Esophagus squamous epithelium (tissue), 4 donors: ENCODE measurements around the gene KRT77.

Experiments
- CTCF ChIP-seq, 6 experiments: fragments of 450-650 bp in 4 of 6; fragments of 200-600 bp in 2 of 6; sonication (generic) in 2 of 6; IDR thresholded peaks; one replicate each; pipeline ENCODE4 v1.5.1; 2016 to 2019; ENCODE audit warnings: antibody characterized with exemption in 6 of 6, mild to moderate bottlenecking in 4 of 6, moderate library complexity in 4 of 6
- POLR2A ChIP-seq, 4 donors: fragments of 450-650 bp; IDR thresholded peaks; one replicate each; pipeline ENCODE4 v1.6.1; 2017; ENCODE audit warnings: antibody characterized with exemption in 4 of 4, mild to moderate bottlenecking in 4 of 4, moderate library complexity in 3 of 4

- no peak for TF ChIP-seq CTCF (IDR thresholded peaks at IDR 0.05)
- no peak for TF ChIP-seq POLR2A (IDR thresholded peaks at IDR 0.05)
Observed at GRCh38 chr12:52661668-52662067, 41.7 kb downstream of the KRT77 start.
